Thyroid gland (tissue), 4 donors: Measurements from ENCODE around the gene HDAC5.

ENCODE experiments used
- CTCF ChIP-seq, 6 experiments: fragments of 200-600 bp in 3 of 6; fragments of 450-650 bp in 3 of 6; sonication (generic) in 3 of 6; IDR thresholded peaks; one replicate each; pipeline ENCODE4 v1.5.1; 2016 to 2019; ENCODE audit warnings: antibody characterized with exemption in 6 of 6, mild to moderate bottlenecking in 2 of 6, inconsistent platforms in 1 of 6, moderate library complexity in 1 of 6
- POLR2A ChIP-seq, 2 donors: fragments of 450-650 bp; IDR thresholded peaks; one replicate each; pipeline ENCODE4 v1.6.1; 2017; ENCODE audit warnings: antibody characterized with exemption in 2 of 2, mild to moderate bottlenecking in 2 of 2, moderate library complexity in 1 of 2

GRCh38 chr17:44065668-44066203, 57.7 kb downstream of the HDAC5 start:
- TF ChIP-seq CTCF (IDR thresholded peaks at IDR 0.05), result no peak
- TF ChIP-seq POLR2A (IDR thresholded peaks at IDR 0.05), result no peak
